Naive B cell (primary cell): Measurements from ENCODE around the gene SUN2. TPM values are rescaled to one million over a fixed set of nuclear protein-coding genes. Genes with fewer than 3 reads are reported as not detected.

Source experiments
- ATAC-seq, 2 donors: fragments of 150-1000 bp; cut with Tn5 transposase; 2 replicates each; pipeline ENCODE4 v1.10.0; 2021; ENCODE audit warnings: low read depth in 2 of 2, mild to moderate bottlenecking in 2 of 2, moderate library complexity in 2 of 2
- DNase-seq: peaks from one replicate; pipeline ENCODE4 v3.0.0; 2022
- H3K27ac Mint-ChIP-seq, 6 donors: one replicate each; pipeline ENCODE4 v1.8.0; 2020 to 2022; ENCODE audit warnings: mild to moderate bottlenecking in 6 of 6, mixed read lengths in 6 of 6, moderate library complexity in 5 of 6, inconsistent platforms in 2 of 6
- H3K27me3 Mint-ChIP-seq, 3 donors: one replicate each; pipeline ENCODE4 v1.8.0; 2021 to 2022; ENCODE audit warnings: mixed read lengths in 3 of 3, mild to moderate bottlenecking in 1 of 3
- H3K36me3 Mint-ChIP-seq, 2 donors: one replicate each; pipeline ENCODE4 v1.8.0; 2020 to 2022; ENCODE audit warnings: mixed read lengths in 2 of 2, inconsistent platforms in 1 of 2, mild to moderate bottlenecking in 1 of 2
- H3K4me1 Mint-ChIP-seq, 3 donors: one replicate each; pipeline ENCODE4 v1.8.0; 2020 to 2022; ENCODE audit warnings: mixed read lengths in 3 of 3, inconsistent platforms in 1 of 3, mild to moderate bottlenecking in 1 of 3, moderate library complexity in 1 of 3
- H3K4me3 Mint-ChIP-seq, 8 donors: one replicate each; pipeline ENCODE4 v1.8.0; 2020 to 2022; ENCODE audit warnings: mild to moderate bottlenecking in 8 of 8, mixed read lengths in 8 of 8, moderate library complexity in 8 of 8, inconsistent platforms in 2 of 8
- H3K9me3 Mint-ChIP-seq, 7 donors: one replicate each; pipeline ENCODE4 v1.8.0; 2020 to 2022; ENCODE audit warnings: mixed read lengths in 7 of 7, mild to moderate bottlenecking in 5 of 7, inconsistent platforms in 2 of 7, moderate library complexity in 1 of 7
- polyA plus RNA-seq, 6 donors: library from polyadenylated mRNA; unstranded; fragments of 300-500 nt; fragmentation: Illumina TruSeq; gene quantifications; one replicate each; pipeline ENCODE4 v1.2.3, GENCODE V29; 2021; ENCODE audit warnings: low read depth in 6 of 6

The SUN2 gene
- polyA plus RNA-seq, 6 donors from 2014 or later, result 146 to 327 (median 208) TPM

- DNase-seq, result no peak
- no peak for ATAC-seq
- no peaks in the 10 kb centered on the region for H3K27me3 Mint-ChIP-seq
- no peak overlapping the region for H3K4me3 Mint-ChIP-seq
- no peaks in the 10 kb centered on the region for H3K9me3 Mint-ChIP-seq
- peak overlapping the region in 2 of 6 donors; percentile 49 to 83 for H3K27ac Mint-ChIP-seq
- H3K36me3 Mint-ChIP-seq, result peaks cover 0 to 19% of the 10 kb centered on the region in 2 donors
- H3K4me1 Mint-ChIP-seq, result peaks cover 8 to 18% (median 12%) of the 10 kb centered on the region in 3 donors
Measured at GRCh38 chr22:38741576-38741975, 14.2 kb downstream of the SUN2 start.

DNA sequence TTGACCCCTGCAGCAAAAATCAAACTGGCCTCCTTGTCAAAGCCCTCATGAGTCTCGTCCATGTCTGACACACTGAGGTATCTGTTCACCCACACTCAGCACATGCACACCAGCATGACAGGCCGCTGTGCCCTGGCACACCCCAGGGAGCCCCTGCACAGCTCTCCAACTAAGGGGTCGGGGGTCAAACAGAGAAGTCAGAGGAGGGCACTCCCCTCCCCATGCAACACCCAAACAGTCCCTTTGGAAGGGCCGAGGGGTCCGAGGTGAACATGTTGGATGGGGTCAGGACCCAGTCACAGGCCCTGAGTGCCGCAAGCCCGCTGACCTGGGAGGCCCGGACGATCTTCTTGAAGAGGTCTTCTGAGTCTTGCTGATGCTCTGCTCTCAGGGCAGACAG is 14.6 kb downstream of the SUN2 start:
- peaks cover 9 to 22% (median 12%) of the 10 kb centered on the region in 3 donors for H3K4me1 Mint-ChIP-seq
- no peaks in the 10 kb centered on the region for H3K9me3 Mint-ChIP-seq
- peaks cover 0 to 19% of the 10 kb centered on the region in 2 donors for H3K36me3 Mint-ChIP-seq

GRCh38 chr22:38740754-38741153 is 15.0 kb downstream of the SUN2 start:
- peaks cover 12 to 26% (median 13%) of the 10 kb centered on the region in 3 donors for H3K4me1 Mint-ChIP-seq
- peak overlapping the region in 2 of 6 donors; percentile 49 to 83 for H3K27ac Mint-ChIP-seq
- peaks cover 0 to 19% of the 10 kb centered on the region in 2 donors for H3K36me3 Mint-ChIP-seq

More for the DNA sequence above, 14.6 kb downstream of the SUN2 start:
- Mint-ChIP-seq H3K4me3 (no peak overlapping the region), H3K27me3 (no peaks in the 10 kb centered on the region), H3K27ac (peak overlapping the region in 2 of 6 donors; percentile 49 to 83)
- DNase-seq (no peak), ATAC-seq (no peak)

DNA sequence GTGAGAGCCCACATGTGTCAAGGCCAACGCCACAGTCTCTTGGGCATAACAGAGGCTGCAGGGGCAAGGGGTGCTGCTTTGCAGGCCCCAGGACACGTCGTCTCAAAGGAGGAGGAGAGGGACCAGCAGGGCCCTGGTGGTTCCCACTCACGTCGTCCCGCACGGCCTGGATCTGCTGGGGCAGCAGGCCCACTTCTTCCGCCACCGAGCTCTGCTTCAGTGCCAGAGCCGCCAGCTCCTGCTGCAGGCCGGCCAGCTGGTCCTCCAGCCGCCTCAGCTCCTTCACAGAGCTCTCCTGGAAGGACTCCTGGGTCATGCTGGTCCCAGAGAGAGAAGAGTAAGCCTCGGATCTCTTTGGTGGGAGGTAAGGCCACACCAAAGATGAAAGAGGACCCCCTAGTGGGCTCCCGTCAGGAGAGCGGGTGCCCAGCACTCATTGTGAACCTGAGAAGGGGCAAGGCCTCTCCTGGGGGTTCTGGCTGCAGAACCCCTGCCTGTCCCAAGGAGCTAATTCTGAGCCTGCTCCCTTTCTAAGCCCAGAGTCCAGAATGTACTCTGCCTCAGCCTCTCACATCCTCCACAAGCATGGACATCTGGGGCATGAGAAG is 15.6 kb downstream of the SUN2 start:
- Mint-ChIP-seq H3K9me3 (no peaks in the 10 kb centered on the region), H3K27me3 (no peaks in the 10 kb centered on the region), H3K27ac (peak overlapping the region in 2 of 6 donors; percentile 49 to 69), H3K36me3 (peaks cover 0 to 19% of the 10 kb centered on the region in 2 donors), H3K4me3 (no peak overlapping the region), H3K4me1 (peaks cover 15 to 31% (median 17%) of the 10 kb centered on the region in 3 donors)
- ATAC-seq (no peak), DNase-seq (no peak)

More at GRCh38 chr22:38740754-38741153, 15.0 kb downstream of the SUN2 start:
- no peak overlapping the region for H3K4me3 Mint-ChIP-seq
- ATAC-seq (no peak), DNase-seq (no peak)
- H3K9me3 Mint-ChIP-seq, result no peaks in the 10 kb centered on the region
- no peaks in the 10 kb centered on the region for H3K27me3 Mint-ChIP-seq

DNA sequence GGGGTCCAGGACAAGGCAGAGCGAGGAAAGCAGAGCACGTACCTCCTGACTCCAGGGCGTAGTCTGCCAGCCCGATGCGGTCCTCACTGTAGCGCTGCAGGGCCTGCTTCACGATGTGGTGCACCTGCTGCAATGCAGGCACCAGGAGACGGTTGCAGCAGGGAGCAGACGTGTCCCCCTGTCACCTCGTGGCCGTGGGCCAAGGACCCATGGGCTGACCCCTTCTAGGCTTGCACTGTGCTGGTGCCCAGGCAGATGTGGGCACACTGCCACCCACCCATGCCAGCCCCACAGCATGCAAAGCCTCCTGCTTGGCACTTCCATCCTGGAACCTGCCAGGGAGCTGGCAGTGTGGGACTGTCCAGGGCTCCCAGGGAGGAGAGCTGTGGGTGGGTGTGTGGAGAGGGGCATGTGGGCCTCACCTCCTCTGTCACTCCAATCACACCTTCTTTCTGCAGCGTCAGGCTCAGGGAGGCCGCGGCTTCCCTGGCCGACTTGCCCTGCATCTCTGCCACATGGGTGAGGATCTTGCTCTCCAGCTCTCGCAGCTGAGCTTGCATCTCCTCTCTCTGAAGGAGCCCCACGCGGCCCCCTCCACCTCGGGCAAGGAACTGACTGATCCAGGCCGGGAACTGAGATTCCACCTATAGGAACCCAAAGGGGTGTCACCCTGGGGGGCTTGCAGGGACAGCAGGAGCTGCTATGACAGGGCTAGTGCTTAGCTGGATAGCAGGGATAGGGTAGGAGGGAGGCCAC is 16.3 kb downstream of the SUN2 start:
- Mint-ChIP-seq H3K27ac (peak overlapping the region in 1 of 6 donors; percentile 52), H3K27me3 (no peaks in the 10 kb centered on the region), H3K4me3 (no peak overlapping the region), H3K9me3 (no peaks in the 10 kb centered on the region), H3K36me3 (peaks cover 0 to 19% of the 10 kb centered on the region in 2 donors), H3K4me1 (peaks cover 17 to 37% (median 19%) of the 10 kb centered on the region in 3 donors)
- no peak for DNase-seq
- no peak for ATAC-seq

DNA sequence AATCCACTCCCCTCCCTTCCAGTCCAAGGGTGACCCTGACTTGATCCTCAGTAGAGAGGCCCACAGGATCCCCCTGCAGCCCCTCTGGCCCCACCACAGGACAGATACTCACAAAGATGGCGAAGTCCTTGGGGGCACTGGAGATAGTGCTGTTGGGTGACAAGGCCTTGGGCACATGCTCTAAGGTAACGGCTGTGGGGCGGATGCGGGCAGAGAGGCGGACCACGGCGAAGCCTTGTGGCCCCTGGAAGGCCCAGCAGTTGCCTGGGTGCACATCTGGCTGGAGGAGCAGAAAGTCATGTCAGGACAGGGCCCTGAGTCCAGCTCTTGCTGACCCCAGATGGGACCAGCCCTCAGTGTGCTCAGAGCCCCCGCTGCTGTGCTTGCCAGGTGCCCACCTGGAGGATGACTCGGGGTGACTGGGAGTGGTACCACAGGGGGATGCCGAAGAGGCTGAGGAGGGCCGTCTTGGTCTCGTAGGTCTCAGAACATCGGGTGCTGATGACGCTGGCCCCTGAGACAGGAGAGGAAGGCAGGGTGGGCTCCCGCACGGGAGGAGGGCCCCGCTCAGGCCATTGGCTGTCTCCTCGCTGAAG is 17.2 kb downstream of the SUN2 start:
- DNase-seq (no peak), ATAC-seq (no peak)
- Mint-ChIP-seq H3K27ac (peak overlapping the region in 2 of 6 donors; percentile 82 to 87), H3K4me1 (peaks cover 22 to 46% (median 28%) of the 10 kb centered on the region in 3 donors), H3K27me3 (no peaks in the 10 kb centered on the region), H3K36me3 (peaks cover 0 to 19% of the 10 kb centered on the region in 2 donors), H3K4me3 (no peak overlapping the region), H3K9me3 (no peaks in the 10 kb centered on the region)

DNA sequence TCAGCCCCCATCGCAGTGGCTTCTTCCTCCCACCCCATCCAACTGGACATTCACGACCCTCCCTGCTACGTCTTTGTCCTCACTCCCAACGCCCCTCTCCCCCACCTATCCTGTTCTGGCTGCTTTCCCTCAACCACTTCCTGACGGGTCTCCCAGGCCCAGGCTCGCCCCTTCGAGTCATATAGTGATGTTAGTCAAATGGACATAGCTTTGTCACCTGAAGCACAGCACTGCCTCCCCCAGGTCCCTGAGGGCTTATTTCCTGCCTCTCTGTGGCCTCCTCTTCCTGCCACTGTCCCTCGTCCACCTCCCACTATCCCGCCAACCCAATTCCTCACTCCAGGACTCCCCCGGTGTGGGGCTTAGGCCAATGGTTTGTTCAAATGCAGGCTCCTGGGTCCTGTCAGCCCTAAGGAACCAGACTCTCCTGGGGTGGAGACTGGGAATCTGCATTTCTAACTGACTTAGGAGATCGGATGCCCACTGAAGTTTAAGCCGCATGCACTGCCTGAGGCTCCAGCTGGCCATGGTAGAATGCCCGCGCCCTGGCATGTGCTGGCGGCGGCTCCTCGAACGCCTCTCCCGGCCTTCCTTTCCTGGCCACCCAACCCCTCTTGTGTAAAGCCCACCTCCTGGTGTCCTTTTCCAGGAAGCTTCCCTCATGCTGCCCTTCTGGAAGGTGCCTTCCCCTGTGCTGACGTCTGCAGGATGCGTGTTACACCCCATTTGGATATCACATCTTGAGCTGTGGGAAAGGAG is 18.3 kb downstream of the SUN2 start:
- no peaks in the 10 kb centered on the region for H3K9me3 Mint-ChIP-seq
- H3K4me1 Mint-ChIP-seq, result peaks cover 27 to 54% (median 35%) of the 10 kb centered on the region in 3 donors
- ATAC-seq, result no peak
- DNase-seq, result no peak
- no peaks in the 10 kb centered on the region for H3K27me3 Mint-ChIP-seq
- H3K27ac Mint-ChIP-seq, result peak overlapping the region; percentile 74 to 87 (median 81)
- peak overlapping the region in 1 of 8 donors; percentile 44 for H3K4me3 Mint-ChIP-seq
- peaks cover 0 to 19% of the 10 kb centered on the region in 2 donors for H3K36me3 Mint-ChIP-seq

- H3K4me3 Mint-ChIP-seq, result peak overlapping the region in 1 of 8 donors; percentile 2
Measured at GRCh38 chr22:38736257-38736570, 19.6 kb downstream of the SUN2 start.

GRCh38 chr22:38735465-38736256 is 20.1 kb downstream of the SUN2 start:
- peaks cover 27 to 53% (median 35%) of the 10 kb centered on the region in 3 donors for H3K4me1 Mint-ChIP-seq
- no peak for DNase-seq
- no peaks in the 10 kb centered on the region for H3K27me3 Mint-ChIP-seq
- peaks cover 0 to 19% of the 10 kb centered on the region in 2 donors for H3K36me3 Mint-ChIP-seq
- H3K9me3 Mint-ChIP-seq, result no peaks in the 10 kb centered on the region
- peak; percentile 19 to 24 for ATAC-seq
- H3K27ac Mint-ChIP-seq, result peak overlapping the region in 5 of 6 donors; percentile 42 to 87 (median 69)
- peak overlapping the region in 3 of 8 donors; percentile 2 to 15 (median 9) for H3K4me3 Mint-ChIP-seq

More at GRCh38 chr22:38736257-38736570, 19.6 kb downstream of the SUN2 start:
- ATAC-seq (no peak), DNase-seq (no peak)
- H3K36me3 Mint-ChIP-seq, result peaks cover 0 to 19% of the 10 kb centered on the region in 2 donors
- H3K27ac Mint-ChIP-seq, result peak overlapping the region in 4 of 6 donors; percentile 42 to 87 (median 66)
- no peaks in the 10 kb centered on the region for H3K27me3 Mint-ChIP-seq
- H3K4me1 Mint-ChIP-seq, result peaks cover 27 to 52% (median 35%) of the 10 kb centered on the region in 3 donors
- H3K9me3 Mint-ChIP-seq, result no peaks in the 10 kb centered on the region

DNA sequence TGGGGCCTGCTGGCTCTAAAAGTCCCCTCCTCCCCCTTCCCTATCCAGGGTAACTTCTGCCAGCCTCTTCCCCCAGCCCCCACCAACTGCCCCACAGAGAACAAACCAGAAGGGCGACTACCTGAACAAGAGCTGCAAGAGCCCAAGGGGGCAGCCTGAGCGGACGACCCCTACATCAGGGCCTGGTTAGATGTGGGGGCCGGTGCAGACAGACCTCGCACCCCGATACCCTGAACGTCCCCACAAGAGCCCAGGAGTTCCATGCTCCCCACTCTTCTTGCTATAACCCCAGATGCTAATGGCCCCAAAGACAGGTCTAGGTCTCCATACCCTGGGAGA is 20.7 kb downstream of the SUN2 start:
- H3K4me3 Mint-ChIP-seq, result no peak overlapping the region
- no peaks in the 10 kb centered on the region for H3K9me3 Mint-ChIP-seq
- peaks cover 30 to 53% (median 35%) of the 10 kb centered on the region in 3 donors for H3K4me1 Mint-ChIP-seq
- ATAC-seq (no peak), DNase-seq (no peak)
- peaks cover 0 to 23% of the 10 kb centered on the region in 2 donors for H3K36me3 Mint-ChIP-seq
- no peaks in the 10 kb centered on the region for H3K27me3 Mint-ChIP-seq
- peak overlapping the region in 5 of 6 donors; percentile 42 to 87 (median 72) for H3K27ac Mint-ChIP-seq

DNA sequence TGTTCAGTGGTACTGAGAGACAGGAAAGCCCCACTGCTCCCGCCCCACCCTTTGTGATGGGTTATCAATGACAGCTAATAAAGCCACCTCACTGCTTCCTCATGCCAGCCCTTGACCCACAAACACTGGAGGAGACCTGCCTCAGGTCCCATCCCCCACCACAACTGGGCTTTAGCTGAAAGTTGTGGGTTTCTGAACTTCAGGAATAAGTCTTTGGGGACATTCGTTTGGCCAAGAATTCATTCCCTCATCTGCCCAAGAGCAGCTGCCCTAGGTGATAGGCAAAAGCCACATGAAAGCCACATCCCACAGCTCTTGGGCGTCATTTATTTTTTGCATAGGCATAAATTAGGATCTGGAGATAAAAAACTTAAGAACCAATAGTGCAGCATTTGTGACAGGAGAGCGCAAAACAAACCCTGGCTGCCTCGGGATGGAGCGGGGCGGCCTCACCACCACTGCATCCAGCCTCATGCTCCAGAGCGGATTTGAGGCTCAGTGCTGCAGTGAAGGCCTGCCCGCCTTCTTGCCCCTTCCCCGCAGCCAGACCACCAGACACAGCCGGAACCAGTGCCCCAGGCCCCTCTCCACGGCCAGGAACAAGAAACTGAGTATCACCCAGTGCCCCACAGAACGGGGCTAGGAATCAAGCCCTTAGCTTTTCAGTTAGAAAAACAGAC is 21.2 kb downstream of the SUN2 start:
- Mint-ChIP-seq H3K27me3 (no peaks in the 10 kb centered on the region), H3K27ac (peak overlapping the region in 5 of 6 donors; percentile 15 to 88 (median 87)), H3K9me3 (no peaks in the 10 kb centered on the region), H3K36me3 (peaks cover 0 to 26% of the 10 kb centered on the region in 2 donors), H3K4me3 (peak overlapping the region in 2 of 8 donors; percentile 41 to 56), H3K4me1 (peaks cover 29 to 53% (median 35%) of the 10 kb centered on the region in 3 donors)
- no peak for ATAC-seq
- no peak for DNase-seq
